ENCODE measurements around the gene FOXO4. TPM values are rescaled to one million over a fixed set of nuclear protein-coding genes. Genes with fewer than 3 reads are reported as not detected.

The FOXO4 gene
- total RNA-seq, 4 donors from 2014 or later = 21.0 to 36.8 (median 28.2) TPM

DNA sequence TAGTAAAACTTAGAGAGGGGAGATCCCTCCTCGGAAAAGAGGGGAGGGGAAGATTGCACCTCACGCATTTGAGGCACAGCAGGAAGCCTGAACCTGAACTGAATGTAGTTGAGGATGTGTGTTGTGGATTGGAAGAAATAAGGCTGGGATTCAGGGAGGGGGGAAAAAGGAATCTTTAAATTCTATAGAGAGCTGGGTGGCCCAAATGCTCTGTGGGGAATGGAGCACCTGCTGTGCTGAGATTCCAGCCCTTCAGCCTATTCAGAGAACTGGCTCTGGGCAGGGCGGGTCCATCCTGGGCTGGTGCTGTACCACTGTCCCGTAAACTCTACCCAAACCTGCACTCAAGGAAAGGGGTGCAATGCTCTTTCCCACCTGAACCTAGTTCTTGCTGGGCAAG, 4.1 kb downstream of the FOXO4 start:
- no peak for DNase-seq (ENCODE audit: low spot score in 2 of 2)
- Histone ChIP-seq H3K9me3 (no peaks in the 10 kb centered on the region), H3K4me1 (peaks cover 24% of the 10 kb centered on the region), H3K27me3 (no peaks in the 10 kb centered on the region), H3K4me3 (no peak overlapping the region), H3K36me3 (no peaks in the 10 kb centered on the region), H3K27ac (no peak overlapping the region)
- TF ChIP-seq POLR2A (IDR thresholded peaks at IDR 0.05) (no peak), POLR2AphosphoS5 (IDR thresholded peaks at IDR 0.05) (no peak), EP300 (IDR thresholded peaks at IDR 0.05) (no peak)
- TF ChIP-seq, protein P1, sequence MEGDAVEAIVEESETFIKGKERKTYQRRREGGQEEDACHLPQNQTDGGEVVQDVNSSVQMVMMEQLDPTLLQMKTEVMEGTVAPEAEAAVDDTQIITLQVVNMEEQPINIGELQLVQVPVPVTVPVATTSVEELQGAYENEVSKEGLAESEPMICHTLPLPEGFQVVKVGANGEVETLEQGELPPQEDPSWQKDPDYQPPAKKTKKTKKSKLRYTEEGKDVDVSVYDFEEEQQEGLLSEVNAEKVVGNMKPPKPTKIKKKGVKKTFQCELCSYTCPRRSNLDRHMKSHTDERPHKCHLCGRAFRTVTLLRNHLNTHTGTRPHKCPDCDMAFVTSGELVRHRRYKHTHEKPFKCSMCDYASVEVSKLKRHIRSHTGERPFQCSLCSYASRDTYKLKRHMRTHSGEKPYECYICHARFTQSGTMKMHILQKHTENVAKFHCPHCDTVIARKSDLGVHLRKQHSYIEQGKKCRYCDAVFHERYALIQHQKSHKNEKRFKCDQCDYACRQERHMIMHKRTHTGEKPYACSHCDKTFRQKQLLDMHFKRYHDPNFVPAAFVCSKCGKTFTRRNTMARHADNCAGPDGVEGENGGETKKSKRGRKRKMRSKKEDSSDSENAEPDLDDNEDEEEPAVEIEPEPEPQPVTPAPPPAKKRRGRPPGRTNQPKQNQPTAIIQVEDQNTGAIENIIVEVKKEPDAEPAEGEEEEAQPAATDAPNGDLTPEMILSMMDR (IDR thresholded peaks at IDR 0.05) = no peak
- 58% methylated on average over 3 of the region's 4 CpGs for WGBS

DNA sequence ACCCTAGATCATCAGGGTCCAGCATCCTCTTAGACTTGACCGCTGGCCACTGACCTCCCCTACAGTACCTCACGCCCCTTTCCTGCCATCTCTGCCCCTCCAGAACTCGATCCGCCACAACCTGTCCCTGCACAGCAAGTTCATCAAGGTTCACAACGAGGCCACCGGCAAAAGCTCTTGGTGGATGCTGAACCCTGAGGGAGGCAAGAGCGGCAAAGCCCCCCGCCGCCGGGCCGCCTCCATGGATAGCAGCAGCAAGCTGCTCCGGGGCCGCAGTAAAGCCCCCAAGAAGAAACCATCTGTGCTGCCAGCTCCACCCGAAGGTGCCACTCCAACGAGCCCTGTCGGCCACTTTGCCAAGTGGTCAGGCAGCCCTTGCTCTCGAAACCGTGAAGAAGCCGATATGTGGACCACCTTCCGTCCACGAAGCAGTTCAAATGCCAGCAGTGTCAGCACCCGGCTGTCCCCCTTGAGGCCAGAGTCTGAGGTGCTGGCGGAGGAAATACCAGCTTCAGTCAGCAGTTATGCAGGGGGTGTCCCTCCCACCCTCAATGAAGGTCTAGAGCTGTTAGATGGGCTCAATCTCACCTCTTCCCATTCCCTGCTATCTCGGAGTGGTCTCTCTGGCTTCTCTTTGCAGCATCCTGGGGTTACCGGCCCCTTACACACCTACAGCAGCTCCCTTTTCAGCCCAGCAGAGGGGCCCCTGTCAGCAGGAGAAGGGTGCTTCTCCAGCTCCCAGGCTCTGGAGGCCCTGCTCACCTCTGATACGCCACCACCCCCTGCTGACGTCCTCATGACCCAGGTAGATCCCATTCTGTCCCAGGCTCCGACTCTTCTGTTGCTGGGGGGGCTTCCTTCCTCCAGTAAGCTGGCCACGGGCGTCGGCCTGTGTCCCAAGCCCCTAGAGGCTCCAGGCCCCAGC, 5.2 kb downstream of the FOXO4 start:
- Histone ChIP-seq H3K27me3 (no peaks in the 10 kb centered on the region), H3K4me3 (no peak overlapping the region), H3K36me3 (no peaks in the 10 kb centered on the region), H3K4me1 (peaks cover 17% of the 10 kb centered on the region), H3K27ac (no peak overlapping the region), H3K9me3 (no peaks in the 10 kb centered on the region)
- DNase-seq (ENCODE audit: low spot score in 2 of 2) = no peak
- no peak for TF ChIP-seq POLR2AphosphoS5 (IDR thresholded peaks at IDR 0.05)
- TF ChIP-seq EP300 (IDR thresholded peaks at IDR 0.05) = no peak
- TF ChIP-seq POLR2A (IDR thresholded peaks at IDR 0.05) = no peak
- TF ChIP-seq, protein P1 (IDR thresholded peaks at IDR 0.05) = no peak
- WGBS = 64% methylated on average over 30 of the region's 31 CpGs

DNA sequence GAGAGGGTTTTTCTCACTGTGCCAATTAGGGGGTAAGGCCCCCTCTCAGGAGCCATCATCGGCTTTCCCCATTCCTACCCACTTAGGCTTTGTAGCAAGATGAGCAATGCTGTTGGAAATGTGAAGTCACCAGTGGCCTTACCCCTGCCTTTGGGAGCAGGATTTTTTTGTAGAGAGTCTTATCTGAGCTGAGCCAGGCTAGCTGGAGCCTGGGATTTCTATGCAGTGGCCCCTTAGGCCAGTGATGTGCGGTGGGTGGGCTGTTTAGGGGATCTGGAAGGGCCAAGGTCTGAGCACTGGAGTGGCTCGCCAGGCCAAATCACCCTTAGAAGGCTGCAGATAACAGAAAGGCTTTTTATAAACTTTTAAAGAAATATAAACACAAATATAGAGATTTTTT, 6.6 kb downstream of the FOXO4 start:
- Histone ChIP-seq H3K27me3 (no peaks in the 10 kb centered on the region), H3K9me3 (no peaks in the 10 kb centered on the region), H3K4me1 (peaks cover 8% of the 10 kb centered on the region), H3K4me3 (no peak overlapping the region), H3K27ac (no peak overlapping the region), H3K36me3 (no peaks in the 10 kb centered on the region)
- DNase-seq (ENCODE audit: low spot score in 2 of 2) = no peak
- TF ChIP-seq POLR2AphosphoS5 (IDR thresholded peaks at IDR 0.05) = no peak
- TF ChIP-seq, protein P1 (IDR thresholded peaks at IDR 0.05) = no peak
- no peak for TF ChIP-seq POLR2A (IDR thresholded peaks at IDR 0.05)
- no peak for TF ChIP-seq EP300 (IDR thresholded peaks at IDR 0.05)
- 66% methylated on average over 3 of the region's 3 CpGs for WGBS

DNA sequence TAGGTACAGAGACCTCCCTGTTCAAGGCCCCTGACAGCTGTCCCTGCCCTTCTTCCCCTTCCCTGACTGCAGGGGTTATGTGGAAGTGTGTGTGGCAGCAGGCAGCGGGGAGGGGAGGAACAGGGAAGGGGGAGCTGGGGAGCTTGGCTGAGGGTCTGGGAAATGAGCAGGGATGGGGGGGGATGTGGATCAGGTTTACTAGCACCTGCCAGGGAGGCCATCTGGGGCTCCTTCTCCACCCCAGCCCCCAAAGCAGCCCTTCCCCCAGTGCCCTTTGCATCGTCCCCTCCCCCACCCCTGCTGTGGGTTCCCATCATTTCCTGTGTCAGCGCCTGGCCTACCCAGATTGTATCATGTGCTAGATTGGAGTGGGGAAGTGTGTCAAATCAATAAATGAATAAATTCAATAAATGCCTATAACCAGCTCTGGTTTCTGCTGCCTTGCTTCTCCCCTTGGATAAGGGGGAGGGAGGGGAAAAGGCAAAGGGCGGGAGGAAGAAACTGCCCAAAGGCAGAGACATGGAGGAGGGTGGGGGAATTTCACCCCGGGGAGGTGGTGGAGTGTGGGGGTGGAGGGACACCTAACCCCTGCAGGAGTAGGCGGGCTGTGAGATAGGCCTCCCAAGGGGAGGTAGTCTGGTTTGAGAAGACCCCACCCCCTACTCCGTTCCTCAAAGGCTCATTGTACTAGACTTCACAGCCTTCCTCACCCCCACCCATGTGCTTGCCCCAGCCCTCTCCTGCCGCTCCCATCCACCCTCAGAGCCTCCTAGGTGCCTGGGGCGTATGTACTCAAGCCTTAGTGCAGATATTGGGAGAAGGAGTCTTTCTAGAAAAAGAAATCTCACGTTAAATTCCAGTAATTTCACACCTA, 7.7 kb downstream of the FOXO4 start:
- WGBS = 30% methylated on average over 10 of the region's 10 CpGs
- Histone ChIP-seq H3K9me3 (no peaks in the 10 kb centered on the region), H3K4me1 (peaks cover 4% of the 10 kb centered on the region), H3K4me3 (no peak overlapping the region), H3K27ac (no peak overlapping the region), H3K27me3 (no peaks in the 10 kb centered on the region), H3K36me3 (no peaks in the 10 kb centered on the region)
- no peak for DNase-seq (ENCODE audit: low spot score in 2 of 2)
- TF ChIP-seq EP300 (IDR thresholded peaks at IDR 0.05) (no peak), POLR2A (IDR thresholded peaks at IDR 0.05) (no peak), POLR2AphosphoS5 (IDR thresholded peaks at IDR 0.05) (no peak)
- TF ChIP-seq, protein P1 (IDR thresholded peaks at IDR 0.05) = no peak

DNA sequence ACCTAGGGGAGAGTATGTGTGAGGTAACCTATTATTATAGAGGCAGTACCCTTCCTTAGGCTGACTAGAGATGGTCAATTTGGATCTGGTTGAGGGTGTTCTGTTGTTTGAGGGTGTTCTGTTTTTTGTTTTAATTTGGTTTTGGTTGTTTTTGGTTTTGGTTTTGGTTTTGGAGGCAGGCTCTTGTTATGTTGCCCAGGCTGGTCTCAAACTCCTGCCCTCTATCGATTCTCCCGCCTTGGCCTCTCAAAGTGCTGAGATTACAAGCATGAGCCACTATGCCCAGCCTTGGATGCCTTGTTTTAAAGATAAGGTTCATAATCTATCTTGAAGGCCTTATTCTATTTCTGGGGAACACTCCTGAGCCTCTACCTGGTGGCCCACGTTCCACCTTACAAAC, 10.0 kb downstream of the FOXO4 start:
- DNase-seq (ENCODE audit: low spot score in 2 of 2) = no peak
- H3K27ac ChIP-seq = no peak overlapping the region
- no peak overlapping the region for H3K4me3 ChIP-seq
- 81% methylated on average over 3 of the region's 3 CpGs for WGBS
- H3K4me1 ChIP-seq = peaks cover 4% of the 10 kb centered on the region
- H3K36me3 ChIP-seq = no peaks in the 10 kb centered on the region
- no peaks in the 10 kb centered on the region for H3K27me3 ChIP-seq
- TF ChIP-seq, protein P1 (IDR thresholded peaks at IDR 0.05) = no peak
- no peak for TF ChIP-seq EP300 (IDR thresholded peaks at IDR 0.05)
- TF ChIP-seq POLR2AphosphoS5 (IDR thresholded peaks at IDR 0.05) = no peak
- TF ChIP-seq POLR2A (IDR thresholded peaks at IDR 0.05) = no peak
- H3K9me3 ChIP-seq = no peaks in the 10 kb centered on the region
